Gastrocnemius medialis (tissue), 4 donors: ENCODE measurements around the gene PTGES. TPM values are rescaled to one million over a fixed set of nuclear protein-coding genes. Genes with fewer than 3 reads are reported as not detected.
"Not testable (repeated sequence)": the region's sequence is repeated elsewhere in the genome, so short reads cannot be mapped to it uniquely, and the experiment has no call there.

Source experiments
- ATAC-seq, 2 donors: fragments of 150-250 bp; one replicate each; pipeline ENCODE4 v1.9.1; 2016
- DNase-seq, 2 donors: peaks; one replicate each; pipeline ENCODE4 v3.0.0-alpha.2; 2019
- H3K27ac ChIP-seq, 4 donors: fragments of 200-600 bp; sonication (generic); 1 replicate in 1 of 4; 2 replicates in 3 of 4; pipeline ENCODE4 v1.5.1; 2016 to 2018; ENCODE audit warnings: mild to moderate bottlenecking in 2 of 4, moderate library complexity in 1 of 4
- H3K27me3 ChIP-seq, 3 donors: fragments of 200-600 bp; sonication (generic) in 2 of 3; 1 replicate in 1 of 3; 2 replicates in 2 of 3; pipeline versions ENCODE4 v1.5.1 to v1.6.0; 2016 to 2019; ENCODE audit warnings: mild to moderate bottlenecking in 1 of 3, moderate library complexity in 1 of 3
- H3K36me3 ChIP-seq, 2 donors: fragments of 200-600 bp; sonication (generic) in 1 of 2; one replicate each; pipeline ENCODE4 v1.5.1; 2017 to 2018
- H3K4me1 ChIP-seq, 2 donors: fragments of 200-600 bp; sonication (generic) in 1 of 2; one replicate each; pipeline ENCODE4 v1.5.1; 2016 to 2017; ENCODE audit warnings: mild to moderate bottlenecking in 2 of 2
- H3K4me3 ChIP-seq, 4 donors: fragments of 200-600 bp; sonication (generic) in 3 of 4; 1 replicate in 1 of 4; 2 replicates in 3 of 4; pipeline ENCODE4 v1.5.1; 2016 to 2019; ENCODE audit warnings: mild to moderate bottlenecking in 2 of 4
- H3K9me3 ChIP-seq, 3 donors: fragments of 200-600 bp; sonication (generic) in 2 of 3; 1 replicate in 1 of 3; 2 replicates in 2 of 3; pipeline ENCODE4 v1.5.1; 2016 to 2019
- POLR2A ChIP-seq, 2 donors: fragments of 450-650 bp; IDR thresholded peaks; one replicate each; pipeline ENCODE4 v1.6.1; 2017; ENCODE audit warnings: antibody characterized with exemption in 2 of 2, mild to moderate bottlenecking in 2 of 2, moderate library complexity in 2 of 2
- in situ Hi-C, 4 donors: fragments of 200-750 bp; cut with MboI; loops; one replicate each; pipeline versions ENCODE4 v1.15.0 to v1.8.0; 2017; ENCODE audit warnings: low sequenced_read_pairs in 4 of 4
- intact Hi-C: fragments of 100-400 bp; cut with DNase I; formaldehyde crosslinking; loops from one replicate; pipeline ENCODE4 v1.15.1; 2023; ENCODE audit warnings: low total_unique reads
- total RNA-seq, 4 donors: library from RNA; depleted of rRNA; stranded (reverse); fragments of >200 nt; gene quantifications; one replicate each; pipeline versions ENCODE4 v1.1.0 to v1.2.3, GENCODE V29; 2016
- TF ChIP-seq, protein P1 (sequence below), 5 experiments: fragments of 450-650 bp in 3 of 5; fragments of 200-600 bp in 2 of 5; sonication (generic) in 2 of 5; IDR thresholded peaks in 4 of 5; conservative IDR thresholded peaks in 1 of 5; 1 replicate in 4 of 5; 2 replicates in 1 of 5; pipeline ENCODE4 v1.5.1; 2016 to 2019; ENCODE audit warnings: antibody characterized with exemption in 5 of 5, mild to moderate bottlenecking in 3 of 5, moderate library complexity in 3 of 5

The PTGES gene
- total RNA-seq, 4 donors from 2014 or later: 0.23 to 1.2 (median 0.51) TPM; not detected in 1

DNA sequence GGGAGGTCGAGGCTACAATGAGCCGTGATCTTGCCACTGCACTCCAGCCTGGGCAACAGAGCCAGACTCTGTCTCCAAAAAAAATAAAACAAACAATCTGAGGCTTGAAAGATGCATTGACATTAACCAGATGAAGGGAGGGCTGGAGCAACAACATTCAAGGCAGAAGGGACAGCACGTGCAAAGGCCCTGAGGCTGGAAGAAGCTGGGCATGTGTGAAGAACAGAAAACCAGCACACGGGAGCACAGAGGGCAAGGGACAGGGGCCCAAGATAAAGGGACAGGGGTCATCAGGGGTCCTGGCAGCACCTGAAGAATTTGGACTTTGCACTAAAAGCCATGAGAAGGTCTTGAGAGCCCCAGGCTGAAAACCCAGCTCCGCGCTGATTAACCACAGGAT, 3.3 kb downstream of the PTGES start:
- in situ Hi-C loops: no loop called here
- no peak for ATAC-seq
- DNase-seq: no peak
- Histone ChIP-seq H3K9me3 (no peaks in the 10 kb centered on the region), H3K4me1 (peaks cover 0 to 6% of the 10 kb centered on the region in 2 donors), H3K27me3 (peaks cover 5 to 25% (median 23%) of the 10 kb centered on the region in 3 donors), H3K4me3 (no peak overlapping the region), H3K36me3 (no peaks in the 10 kb centered on the region), H3K27ac (no peak overlapping the region)
- intact Hi-C loops: no loop called here
- TF ChIP-seq, protein P1, sequence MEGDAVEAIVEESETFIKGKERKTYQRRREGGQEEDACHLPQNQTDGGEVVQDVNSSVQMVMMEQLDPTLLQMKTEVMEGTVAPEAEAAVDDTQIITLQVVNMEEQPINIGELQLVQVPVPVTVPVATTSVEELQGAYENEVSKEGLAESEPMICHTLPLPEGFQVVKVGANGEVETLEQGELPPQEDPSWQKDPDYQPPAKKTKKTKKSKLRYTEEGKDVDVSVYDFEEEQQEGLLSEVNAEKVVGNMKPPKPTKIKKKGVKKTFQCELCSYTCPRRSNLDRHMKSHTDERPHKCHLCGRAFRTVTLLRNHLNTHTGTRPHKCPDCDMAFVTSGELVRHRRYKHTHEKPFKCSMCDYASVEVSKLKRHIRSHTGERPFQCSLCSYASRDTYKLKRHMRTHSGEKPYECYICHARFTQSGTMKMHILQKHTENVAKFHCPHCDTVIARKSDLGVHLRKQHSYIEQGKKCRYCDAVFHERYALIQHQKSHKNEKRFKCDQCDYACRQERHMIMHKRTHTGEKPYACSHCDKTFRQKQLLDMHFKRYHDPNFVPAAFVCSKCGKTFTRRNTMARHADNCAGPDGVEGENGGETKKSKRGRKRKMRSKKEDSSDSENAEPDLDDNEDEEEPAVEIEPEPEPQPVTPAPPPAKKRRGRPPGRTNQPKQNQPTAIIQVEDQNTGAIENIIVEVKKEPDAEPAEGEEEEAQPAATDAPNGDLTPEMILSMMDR (IDR thresholded peaks at IDR 0.05 in 4 of 5, conservative IDR thresholded peaks at IDR 0.05 in 1 of 5): no peak
- TF ChIP-seq POLR2A (IDR thresholded peaks at IDR 0.05): no peak

DNA sequence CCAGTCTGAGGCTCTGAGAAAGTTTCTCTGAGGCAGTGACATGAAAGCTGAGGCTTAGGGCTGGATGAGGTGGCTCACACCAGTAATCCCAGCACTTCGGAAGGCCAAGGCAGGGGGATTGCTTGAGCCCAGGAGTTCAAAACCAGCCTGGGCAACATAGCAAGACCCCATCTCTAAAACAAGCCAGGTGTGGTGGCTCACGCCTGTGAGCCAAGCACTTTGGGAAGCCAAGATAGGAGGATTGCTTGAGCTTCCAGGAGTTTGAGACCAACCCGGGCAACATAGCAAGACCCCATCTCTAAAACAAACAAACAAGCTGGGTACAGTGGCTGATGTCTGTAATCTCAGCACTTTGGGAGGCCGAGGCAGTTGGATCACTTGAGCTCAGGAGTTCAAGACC, 3.8 kb downstream of the PTGES start:
- in situ Hi-C loops, H3K4me1 ChIP-seq, DNase-seq, H3K27ac ChIP-seq, H3K4me3 ChIP-seq, ATAC-seq, intact Hi-C loops, H3K9me3 ChIP-seq, H3K36me3 ChIP-seq: not testable (repeated sequence)
- peaks cover 5 to 25% (median 23%) of the 10 kb centered on the region in 3 donors for H3K27me3 ChIP-seq

DNA sequence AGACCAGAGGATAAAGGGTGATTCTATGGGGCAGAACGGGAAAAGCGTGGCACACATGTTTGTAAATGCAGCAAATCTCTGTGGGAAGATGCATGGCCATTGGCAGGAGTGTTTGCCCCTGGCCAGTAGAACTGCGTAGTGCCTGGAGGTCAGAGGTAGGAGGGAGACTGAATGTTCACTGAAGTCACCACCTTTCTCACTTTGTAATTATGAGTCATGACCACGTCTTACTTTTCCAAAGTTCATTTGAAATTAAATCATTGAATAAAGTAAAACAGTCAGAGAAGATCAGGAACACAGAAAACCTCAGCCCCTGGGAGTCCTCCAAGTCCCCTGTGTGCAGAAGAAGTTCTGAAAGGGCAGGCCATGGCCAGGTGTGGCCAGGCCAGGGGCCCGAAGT, 4.6 kb downstream of the PTGES start:
- Histone ChIP-seq H3K36me3 (no peaks in the 10 kb centered on the region), H3K4me1 (peaks cover 0 to 6% of the 10 kb centered on the region in 2 donors), H3K4me3 (no peak overlapping the region), H3K27ac (no peak overlapping the region), H3K27me3 (peaks cover 5 to 23% (median 21%) of the 10 kb centered on the region in 3 donors), H3K9me3 (no peaks in the 10 kb centered on the region)
- in situ Hi-C loops: no loop called here
- ATAC-seq: no peak
- intact Hi-C loops: no loop called here
- no peak for DNase-seq
- TF ChIP-seq POLR2A (IDR thresholded peaks at IDR 0.05): no peak
- TF ChIP-seq, protein P1 (IDR thresholded peaks at IDR 0.05 in 4 of 5, conservative IDR thresholded peaks at IDR 0.05 in 1 of 5): no peak

DNA sequence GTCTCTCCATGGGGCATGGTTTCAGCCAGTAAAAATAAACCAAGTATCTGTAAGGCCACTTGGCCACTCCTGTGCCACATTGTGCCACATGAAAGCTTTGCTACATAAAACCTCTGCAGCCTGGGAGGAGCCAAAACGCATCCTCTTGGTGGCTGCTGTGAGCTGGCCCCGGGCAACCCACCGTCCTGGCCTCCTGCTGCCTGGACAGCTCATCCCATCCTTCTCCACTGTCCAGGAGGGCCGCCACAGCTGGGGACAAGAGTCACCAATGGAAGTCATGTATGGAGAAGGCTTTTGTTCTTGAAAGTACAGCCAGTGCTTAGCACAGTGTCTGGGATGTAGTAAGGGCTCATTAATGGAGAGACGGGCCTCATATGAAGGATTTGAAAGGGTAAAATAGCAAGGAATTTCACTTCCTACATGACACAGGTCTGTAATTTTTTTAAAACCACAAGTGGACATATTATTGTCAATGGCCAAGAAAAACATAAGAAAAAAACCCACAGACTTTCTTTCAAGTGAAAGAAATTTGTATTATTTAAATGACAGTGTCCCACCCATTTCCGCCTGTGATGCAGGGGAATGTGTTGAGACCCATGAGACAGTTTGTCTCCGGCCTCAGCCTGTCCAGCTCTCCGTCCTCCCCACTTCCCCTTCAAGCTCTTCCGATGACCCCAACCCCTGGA, 6.6 kb downstream of the PTGES start:
- Histone ChIP-seq H3K4me1 (no peaks in the 10 kb centered on the region), H3K4me3 (no peak overlapping the region), H3K27ac (no peak overlapping the region), H3K9me3 (no peaks in the 10 kb centered on the region), H3K36me3 (no peaks in the 10 kb centered on the region), H3K27me3 (peaks cover 0 to 4% (median 4%) of the 10 kb centered on the region in 3 donors)
- in situ Hi-C loops (no loop called here), intact Hi-C loops (no loop called here)
- TF ChIP-seq, protein P1 (IDR thresholded peaks at IDR 0.05 in 4 of 5, conservative IDR thresholded peaks at IDR 0.05 in 1 of 5): no peak
- TF ChIP-seq POLR2A (IDR thresholded peaks at IDR 0.05): no peak
- DNase-seq (no peak), ATAC-seq (no peak)

GRCh38 chr9:129745200-129745599, 7.6 kb downstream of the PTGES start:
- intact Hi-C loops (no loop called here), in situ Hi-C loops (no loop called here)
- Histone ChIP-seq H3K27ac (no peak overlapping the region), H3K27me3 (no peaks in the 10 kb centered on the region), H3K4me3 (no peak overlapping the region), H3K9me3 (no peaks in the 10 kb centered on the region), H3K36me3 (no peaks in the 10 kb centered on the region), H3K4me1 (no peaks in the 10 kb centered on the region)
- TF ChIP-seq, protein P1 (IDR thresholded peaks at IDR 0.05 in 4 of 5, conservative IDR thresholded peaks at IDR 0.05 in 1 of 5): no peak
- TF ChIP-seq POLR2A (IDR thresholded peaks at IDR 0.05): no peak
- no peak for DNase-seq
- no peak for ATAC-seq
